Progenitor cell of endocrine pancreas (in vitro differentiated cells): ENCODE measurements around the gene TPSD1. TPM values are rescaled to one million over a fixed set of nuclear protein-coding genes. Genes with fewer than 3 reads are reported as not detected.
"Not testable (repeated sequence)": the region's sequence is repeated elsewhere in the genome, so short reads cannot be mapped to it uniquely, and the experiment has no call there.

Experiments
- DNase-seq: peaks from one replicate; pipeline ENCODE4 v3.0.0; 2021; ENCODE audit warnings: low spot score; ENCODE audit not compliant: unreplicated experiment
- H3K27ac Mint-ChIP-seq: 2 replicates; pipeline ENCODE4 v1.8.0; 2021; ENCODE audit warnings: mild to moderate bottlenecking, moderate library complexity, mixed read lengths
- H3K27me3 Mint-ChIP-seq: 2 replicates; pipeline ENCODE4 v1.8.0; 2021; ENCODE audit warnings: mixed read lengths
- H3K36me3 Mint-ChIP-seq: 2 replicates; pipeline ENCODE4 v1.8.0; 2022; ENCODE audit warnings: mixed read lengths; ENCODE audit not compliant: insufficient read depth
- H3K4me1 Mint-ChIP-seq: 2 replicates; pipeline ENCODE4 v1.8.0; 2021; ENCODE audit warnings: low read depth, mixed read lengths
- H3K4me3 Mint-ChIP-seq: 2 replicates; pipeline ENCODE4 v1.8.0; 2021; ENCODE audit warnings: low read depth, mild to moderate bottlenecking, moderate library complexity, mixed read lengths
- H3K9me3 Mint-ChIP-seq: 2 replicates; pipeline ENCODE4 v1.8.0; 2021; ENCODE audit warnings: low read depth, mixed read lengths
- total RNA-seq: library from RNA; stranded (reverse); gene quantifications from 2 replicates; pipeline ENCODE4 v1.2.1, GENCODE V29; 2021
- TF ChIP-seq, protein P1 (sequence below): fragments of 200-600 bp; sonication (generic); IDR thresholded peaks from one replicate; pipeline ENCODE4 v1.5.0; 2021; ENCODE audit warnings: antibody characterized with exemption, mild to moderate bottlenecking; ENCODE audit not compliant: unreplicated experiment

Gene TPSD1
- total RNA-seq, 1 donor from 2014 or later: not detected

DNA sequence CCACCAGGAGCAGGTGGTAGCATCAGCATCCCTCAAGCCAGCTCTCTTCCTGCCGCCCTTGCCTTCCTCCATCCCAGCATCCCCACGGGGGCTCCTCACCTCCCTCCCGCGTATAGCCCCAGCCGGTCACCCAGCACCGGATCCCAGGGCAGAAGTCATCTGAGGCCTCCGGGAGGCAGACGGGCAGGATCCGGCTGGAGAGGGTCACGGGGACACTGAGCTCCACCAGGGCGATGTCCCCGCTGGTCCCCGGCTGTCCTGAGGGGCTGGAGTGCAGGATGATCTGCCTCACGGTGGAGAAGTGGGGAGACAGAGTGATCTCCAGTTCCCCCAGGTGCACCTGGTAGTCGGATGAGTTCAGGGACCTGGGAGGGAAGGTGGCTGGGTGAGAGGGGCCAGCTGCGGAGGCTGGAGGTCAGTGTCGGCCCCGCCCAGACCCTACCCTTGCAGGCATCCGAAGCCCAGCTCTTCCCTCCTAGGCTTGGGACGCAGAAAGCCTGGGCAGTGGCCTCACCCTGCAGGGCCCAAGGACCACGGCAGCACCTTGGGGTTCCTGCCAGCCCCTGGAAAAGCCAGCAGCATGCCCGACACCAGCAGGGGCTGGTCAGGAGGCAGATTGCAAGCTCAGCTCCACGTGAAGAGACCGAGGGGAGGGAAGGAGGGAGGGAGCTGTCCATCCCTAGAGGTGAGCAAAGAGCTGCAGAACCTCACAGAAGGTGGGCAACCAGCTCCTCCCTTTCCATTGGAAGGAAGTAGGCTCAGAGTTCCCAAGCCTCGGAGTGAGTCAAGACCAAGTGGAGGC, 33.1 kb upstream of the TPSD1 start:
- no peaks in the 10 kb centered on the region for H3K9me3 Mint-ChIP-seq

DNA sequence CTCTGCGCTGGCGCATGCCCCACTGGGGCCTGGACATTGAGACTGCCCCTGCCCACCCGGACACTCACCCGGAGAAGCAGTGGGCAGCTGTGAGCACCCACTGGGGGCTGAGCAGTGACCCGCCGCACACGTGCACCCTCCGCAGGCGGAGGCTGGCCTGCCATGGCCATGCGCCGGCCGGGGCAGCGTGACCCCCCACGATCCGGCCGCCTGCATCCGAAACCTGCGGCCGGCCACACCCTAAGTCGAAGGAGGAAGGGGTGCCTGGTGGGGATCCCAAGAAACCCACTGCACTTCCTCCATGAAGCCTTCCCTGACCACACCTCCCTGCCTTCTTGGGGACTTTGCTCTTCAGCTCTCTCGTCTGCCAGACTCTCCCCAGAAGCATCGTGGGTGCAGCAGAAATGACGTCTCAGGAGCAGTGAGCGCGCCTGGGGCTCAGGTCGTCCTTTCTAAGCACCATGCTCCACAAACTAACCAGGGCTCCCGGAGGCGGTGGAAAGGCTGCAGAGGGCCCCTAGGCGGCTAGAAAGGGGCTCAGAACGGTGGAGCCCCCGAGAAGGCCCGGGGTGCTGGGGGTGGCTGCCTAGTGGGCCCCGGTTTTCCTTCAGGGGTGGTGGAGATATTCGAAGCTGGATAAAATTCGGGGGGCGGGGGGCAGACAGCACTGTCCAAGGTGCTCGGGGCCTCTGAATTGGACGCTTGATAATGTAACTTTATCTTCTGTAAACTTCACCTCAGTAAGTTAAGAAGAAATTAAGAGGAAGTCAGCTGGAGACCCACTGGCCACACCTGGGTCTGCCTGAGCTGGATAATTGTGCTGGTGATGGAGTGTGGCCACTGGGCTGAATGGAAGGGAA, 32.3 kb upstream of the TPSD1 start:
- peaks cover 2% of the 10 kb centered on the region for H3K4me1 Mint-ChIP-seq
- no peak overlapping the region for H3K27ac Mint-ChIP-seq
- H3K36me3 Mint-ChIP-seq: peaks cover 2% of the 10 kb centered on the region
- TF ChIP-seq, protein P1, sequence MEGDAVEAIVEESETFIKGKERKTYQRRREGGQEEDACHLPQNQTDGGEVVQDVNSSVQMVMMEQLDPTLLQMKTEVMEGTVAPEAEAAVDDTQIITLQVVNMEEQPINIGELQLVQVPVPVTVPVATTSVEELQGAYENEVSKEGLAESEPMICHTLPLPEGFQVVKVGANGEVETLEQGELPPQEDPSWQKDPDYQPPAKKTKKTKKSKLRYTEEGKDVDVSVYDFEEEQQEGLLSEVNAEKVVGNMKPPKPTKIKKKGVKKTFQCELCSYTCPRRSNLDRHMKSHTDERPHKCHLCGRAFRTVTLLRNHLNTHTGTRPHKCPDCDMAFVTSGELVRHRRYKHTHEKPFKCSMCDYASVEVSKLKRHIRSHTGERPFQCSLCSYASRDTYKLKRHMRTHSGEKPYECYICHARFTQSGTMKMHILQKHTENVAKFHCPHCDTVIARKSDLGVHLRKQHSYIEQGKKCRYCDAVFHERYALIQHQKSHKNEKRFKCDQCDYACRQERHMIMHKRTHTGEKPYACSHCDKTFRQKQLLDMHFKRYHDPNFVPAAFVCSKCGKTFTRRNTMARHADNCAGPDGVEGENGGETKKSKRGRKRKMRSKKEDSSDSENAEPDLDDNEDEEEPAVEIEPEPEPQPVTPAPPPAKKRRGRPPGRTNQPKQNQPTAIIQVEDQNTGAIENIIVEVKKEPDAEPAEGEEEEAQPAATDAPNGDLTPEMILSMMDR: no peak
- H3K9me3 Mint-ChIP-seq: no peaks in the 10 kb centered on the region
- H3K4me3 Mint-ChIP-seq: no peak overlapping the region
- no peak for DNase-seq
- H3K27me3 Mint-ChIP-seq: no peaks in the 10 kb centered on the region

More for the DNA sequence above, 33.1 kb upstream of the TPSD1 start:
- no peak overlapping the region for H3K4me3 Mint-ChIP-seq
- DNase-seq: no peak
- TF ChIP-seq, protein P1: no peak
- peaks cover 2% of the 10 kb centered on the region for H3K36me3 Mint-ChIP-seq
- H3K27ac Mint-ChIP-seq: no peak overlapping the region
- peaks cover 2% of the 10 kb centered on the region for H3K4me1 Mint-ChIP-seq
- H3K27me3 Mint-ChIP-seq: no peaks in the 10 kb centered on the region

DNA sequence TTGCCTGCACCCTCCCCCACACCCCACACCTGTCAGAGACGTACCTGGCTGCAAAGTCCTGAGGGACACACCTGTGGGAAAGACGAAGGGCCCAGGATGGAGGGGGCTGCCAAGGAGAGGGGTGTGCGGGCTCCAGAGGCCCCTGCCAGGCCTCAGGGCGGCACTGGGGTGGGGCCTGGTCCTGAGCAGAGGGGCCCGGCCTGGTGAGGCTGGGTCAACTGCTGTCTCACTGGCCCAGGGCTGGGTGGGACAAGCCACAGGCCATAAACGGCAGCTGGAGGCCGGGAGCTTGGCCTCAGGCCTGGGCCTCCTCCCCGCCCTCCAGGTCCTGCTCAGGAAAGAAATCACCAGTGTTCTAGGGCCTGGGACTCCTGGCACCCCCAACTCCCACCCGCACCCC, 31.3 kb upstream of the TPSD1 start:
- H3K4me1 Mint-ChIP-seq: peaks cover 2% of the 10 kb centered on the region
- no peaks in the 10 kb centered on the region for H3K9me3 Mint-ChIP-seq
- no peak for DNase-seq
- no peak overlapping the region for H3K4me3 Mint-ChIP-seq
- no peak overlapping the region for H3K27ac Mint-ChIP-seq
- H3K27me3 Mint-ChIP-seq: no peaks in the 10 kb centered on the region
- TF ChIP-seq, protein P1: no peak
- peaks cover 2% of the 10 kb centered on the region for H3K36me3 Mint-ChIP-seq

DNA sequence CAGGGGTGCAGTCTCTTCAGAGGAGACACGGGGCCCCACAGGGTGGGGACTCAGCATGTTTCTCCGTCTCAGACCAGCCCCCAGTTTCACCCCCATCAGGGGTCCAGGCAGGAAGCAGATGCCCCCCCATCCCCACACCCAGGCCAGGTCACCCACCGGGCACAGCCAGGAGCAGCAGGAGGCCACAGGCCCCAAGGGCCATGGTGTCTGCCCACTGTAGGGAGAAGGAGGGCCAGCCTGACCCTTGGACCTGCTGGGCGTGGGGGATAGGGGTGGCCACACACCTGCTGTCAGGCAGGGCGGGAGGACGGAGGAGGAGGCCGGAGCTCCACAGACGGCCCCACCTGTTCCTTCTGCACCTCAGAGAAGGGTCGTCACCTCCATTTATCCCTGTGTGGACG, 30.8 kb upstream of the TPSD1 start, which contains the start of gene TPSG1:
Gene TPSG1, minus strand, starts transcription at position 218 of the 401 bp plus-strand sequence. Its CDS starts 16 bp downstream, at position 202.
- H3K27me3 Mint-ChIP-seq: no peaks in the 10 kb centered on the region
- H3K27ac Mint-ChIP-seq: no peak within 1 kb of the TSS
- peaks cover 2% of the 10 kb centered on the region for H3K36me3 Mint-ChIP-seq
- H3K4me3 Mint-ChIP-seq: no peak within 1 kb of the TSS
- no peak for DNase-seq
- H3K4me1 Mint-ChIP-seq: peaks cover 2% of the 10 kb centered on the region
- H3K9me3 Mint-ChIP-seq: no peaks in the 10 kb centered on the region
- TF ChIP-seq, protein P1: no peak

DNA sequence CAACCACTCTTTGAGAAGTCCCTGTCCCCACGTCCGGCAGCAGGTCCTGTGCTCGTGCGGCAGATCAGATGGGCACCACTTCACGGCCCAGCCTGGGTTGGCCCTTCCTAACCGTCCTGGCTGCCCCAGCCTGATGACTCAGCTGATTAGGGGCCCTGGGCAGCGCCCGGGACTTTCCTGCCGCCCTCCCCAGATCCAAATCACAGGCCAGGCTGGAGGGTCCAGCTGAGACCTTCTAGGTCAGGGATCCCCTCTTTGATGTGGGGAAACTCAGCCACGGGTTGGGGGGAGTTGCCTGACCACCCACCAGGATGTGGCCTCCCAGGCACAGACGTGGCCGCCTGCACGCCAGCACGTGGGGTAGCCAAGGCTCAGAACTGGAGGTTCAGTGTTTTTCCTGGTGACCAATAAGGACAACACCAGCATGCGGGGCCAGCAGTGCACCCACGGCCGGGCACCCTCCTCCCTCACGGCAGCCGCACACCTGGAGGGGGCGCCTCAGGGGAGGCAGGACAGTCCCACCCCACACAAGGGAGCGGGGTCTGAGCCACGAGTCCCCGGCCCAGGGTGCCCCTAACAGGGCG, 30.0 kb upstream of the TPSD1 start:
- not testable (repeated sequence) for H3K27me3 Mint-ChIP-seq, H3K9me3 Mint-ChIP-seq, H3K4me3 Mint-ChIP-seq, DNase-seq, H3K36me3 Mint-ChIP-seq, H3K27ac Mint-ChIP-seq, H3K4me1 Mint-ChIP-seq

DNA sequence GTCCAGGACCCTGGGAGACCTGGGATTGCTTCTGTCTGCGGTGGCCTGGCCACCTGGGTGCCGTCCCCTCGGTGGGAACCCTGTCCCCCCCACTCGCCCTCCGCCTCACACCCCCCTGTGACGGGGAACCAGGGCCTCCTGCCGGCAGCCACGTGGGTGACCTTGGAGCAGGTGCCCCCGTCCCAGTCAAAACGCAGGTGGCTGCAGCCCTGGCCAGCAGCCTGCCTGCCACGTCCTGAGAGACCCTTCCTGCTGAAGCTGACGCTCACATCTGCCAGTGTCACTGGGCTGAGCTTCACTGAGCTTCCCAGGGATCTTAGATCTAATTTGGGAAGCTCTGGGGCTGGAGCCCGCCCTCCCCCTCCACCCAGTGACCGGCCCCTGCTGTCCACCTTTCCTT, 29.2 kb upstream of the TPSD1 start:
- not testable (repeated sequence) for DNase-seq, H3K27ac Mint-ChIP-seq, H3K27me3 Mint-ChIP-seq, H3K4me3 Mint-ChIP-seq, H3K4me1 Mint-ChIP-seq, H3K36me3 Mint-ChIP-seq, H3K9me3 Mint-ChIP-seq

DNA sequence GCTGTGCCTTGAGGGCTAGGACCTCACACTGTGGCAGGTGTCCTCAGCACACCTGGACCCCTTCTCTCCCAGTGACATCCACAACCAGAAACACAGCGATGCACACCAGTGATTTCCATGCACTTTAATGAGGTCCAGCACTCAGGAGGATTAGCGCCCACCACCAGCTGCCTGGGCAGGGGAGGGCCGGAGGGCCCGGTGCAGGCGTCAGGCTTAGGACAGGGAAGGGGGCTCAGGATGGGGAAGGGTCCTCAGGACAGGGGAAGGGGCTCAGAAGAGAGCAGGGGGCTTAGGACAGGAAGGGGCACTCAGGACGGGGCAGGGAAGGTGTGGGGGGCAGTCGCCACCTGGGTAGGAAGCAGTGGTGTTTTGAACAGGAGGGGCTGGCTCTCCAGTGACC, 27.6 kb upstream of the TPSD1 start:
- not testable (repeated sequence) for H3K4me1 Mint-ChIP-seq, DNase-seq, H3K4me3 Mint-ChIP-seq, H3K27me3 Mint-ChIP-seq, H3K36me3 Mint-ChIP-seq, H3K27ac Mint-ChIP-seq, H3K9me3 Mint-ChIP-seq

DNA sequence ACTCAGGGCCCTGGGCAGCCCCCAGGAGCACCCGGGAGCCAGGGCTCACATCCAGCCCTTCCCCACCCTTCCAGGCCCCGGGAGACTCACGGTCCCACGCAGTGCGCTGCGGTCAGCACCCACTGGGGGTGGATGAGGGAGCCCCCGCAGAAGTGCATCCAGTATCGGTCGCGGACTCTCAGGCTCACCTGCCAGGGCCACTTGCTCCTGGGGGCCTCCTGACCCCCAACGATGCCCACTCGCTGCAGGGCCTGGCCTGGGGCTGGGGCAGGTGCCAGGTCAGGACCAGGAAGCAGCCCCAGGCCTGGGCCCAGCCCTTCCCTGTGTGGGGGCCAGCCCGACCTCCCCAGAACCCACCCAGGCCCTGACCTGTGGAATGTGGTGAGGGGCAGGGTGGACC, 26.4 kb upstream of the TPSD1 start:
- H3K27me3 Mint-ChIP-seq, H3K4me1 Mint-ChIP-seq, H3K4me3 Mint-ChIP-seq, H3K9me3 Mint-ChIP-seq, H3K27ac Mint-ChIP-seq, DNase-seq, H3K36me3 Mint-ChIP-seq: not testable (repeated sequence)
